ENCODE results near the gene DPCD.

- TF ChIP-seq, protein P1, sequence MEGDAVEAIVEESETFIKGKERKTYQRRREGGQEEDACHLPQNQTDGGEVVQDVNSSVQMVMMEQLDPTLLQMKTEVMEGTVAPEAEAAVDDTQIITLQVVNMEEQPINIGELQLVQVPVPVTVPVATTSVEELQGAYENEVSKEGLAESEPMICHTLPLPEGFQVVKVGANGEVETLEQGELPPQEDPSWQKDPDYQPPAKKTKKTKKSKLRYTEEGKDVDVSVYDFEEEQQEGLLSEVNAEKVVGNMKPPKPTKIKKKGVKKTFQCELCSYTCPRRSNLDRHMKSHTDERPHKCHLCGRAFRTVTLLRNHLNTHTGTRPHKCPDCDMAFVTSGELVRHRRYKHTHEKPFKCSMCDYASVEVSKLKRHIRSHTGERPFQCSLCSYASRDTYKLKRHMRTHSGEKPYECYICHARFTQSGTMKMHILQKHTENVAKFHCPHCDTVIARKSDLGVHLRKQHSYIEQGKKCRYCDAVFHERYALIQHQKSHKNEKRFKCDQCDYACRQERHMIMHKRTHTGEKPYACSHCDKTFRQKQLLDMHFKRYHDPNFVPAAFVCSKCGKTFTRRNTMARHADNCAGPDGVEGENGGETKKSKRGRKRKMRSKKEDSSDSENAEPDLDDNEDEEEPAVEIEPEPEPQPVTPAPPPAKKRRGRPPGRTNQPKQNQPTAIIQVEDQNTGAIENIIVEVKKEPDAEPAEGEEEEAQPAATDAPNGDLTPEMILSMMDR (IDR thresholded peaks at IDR 0.05) = no peak
- TF ChIP-seq POLR2A (IDR thresholded peaks at IDR 0.05) = no peak
Observed at GRCh38 chr10:101631821-101632475, 43.8 kb downstream of the DPCD start.
